K562 (cell line): Measurements from ENCODE around the gene HOXA4. TPM values are rescaled to one million over a fixed set of nuclear protein-coding genes. Genes with fewer than 3 reads are reported as not detected.

Source experiments
- ATAC-seq: fragments of 200-7000 bp; cut with Tn5 transposase; 3 replicates; pipeline ENCODE4 v1.9.1; 2020; ENCODE audit warnings: moderate library complexity
- BruUV-seq: library from RNA; stranded (reverse); fragments of 400-500 nt; replicated peaks from 2 replicates; lab custom pipeline; 2021; lab: Mats Ljungman, UMichigan
- CTCF ChIA-PET: fragments of 300-600 bp; formaldehyde crosslinking; extraction: SDS; loops from one replicate; lab custom pipeline; 2021; ENCODE audit warnings: low intra/inter-chr PET ratio; lab: Yijun Ruan, JAX
- POLR2A ChIA-PET: fragments of 300-600, 350-650 bp; sonication (Branson Sonifier 250); formaldehyde crosslinking; extraction: SDS; loops from one replicate; lab custom pipeline; 2021; ENCODE audit warnings: antibody characterized with exemption, inconsistent platforms; lab: Yijun Ruan, JAX
- DNase-seq, 4 experiments: peaks; one replicate each; pipeline versions ENCODE4 v3.0.0 to v3.0.0-alpha.2; 2011 to 2018; ENCODE audit warnings: low spot score in 3 of 4, mixed read lengths in 3 of 4; ENCODE audit errors: extremely low read depth in 1 of 4
- FAIRE-seq: peaks from 2 replicates; lab custom pipeline; 2011; peaks lifted over from hg19 to GRCh38; lab: Jason Lieb, UNC
- H2AFZ ChIP-seq: 2 replicates; pipeline ENCODE4 v1.6.0; 2011; ENCODE audit warnings: low read depth, low read length, control low read depth, inconsistent platforms
- H3K27ac ChIP-seq: fragments of 200-600 bp; 3 replicates; pipeline ENCODE4 v1.8.0; 2011; ENCODE audit warnings: low read depth, mild to moderate bottlenecking, control low read depth, inconsistent platforms, low read length, moderate library complexity, mixed read lengths; ENCODE audit errors: extremely low read depth
- H3K27me3 ChIP-seq, 2 experiments: fragments of 300-600 bp in 1 of 2; 2 replicates in 1 of 2; 3 replicates in 1 of 2; pipeline versions ENCODE4 v1.6.0 to v1.8.0; 2011; ENCODE audit warnings: inconsistent platforms in 2 of 2, low read length in 2 of 2, mild to moderate bottlenecking in 1 of 2, mixed read lengths in 1 of 2, moderate library complexity in 1 of 2; ENCODE audit not compliant: control insufficient read depth in 2 of 2, insufficient read depth in 2 of 2
- H3K36me3 ChIP-seq: fragments of 300-600 bp; 3 replicates; pipeline ENCODE4 v1.8.0; 2011; ENCODE audit warnings: mild to moderate bottlenecking, low read length, inconsistent platforms; ENCODE audit not compliant: control insufficient read depth, insufficient read depth
- H3K4me1 ChIP-seq, 2 experiments: fragments of 200-600 bp in 1 of 2; replicated peaks in 1 of 2; 2 replicates in 1 of 2; 3 replicates in 1 of 2; pipeline versions ENCODE4 v1.5.1 to v1.8.0; 2011; ENCODE audit warnings: inconsistent platforms in 2 of 2, low read length in 2 of 2, mild to moderate bottlenecking in 1 of 2, mixed read lengths in 1 of 2, moderate library complexity in 1 of 2; ENCODE audit not compliant: control insufficient read depth in 2 of 2, insufficient read depth in 2 of 2
- H3K4me2 ChIP-seq: 2 replicates; pipeline ENCODE4 v1.6.1; 2011; ENCODE audit warnings: low read length, control low read depth, inconsistent platforms, mixed read lengths; ENCODE audit not compliant: insufficient read depth
- H3K4me3 ChIP-seq: fragments of 200-600 bp; sonication (generic), shearing (Covaris generic); 2 replicates; pipeline ENCODE4 v1.5.1; 2016; ENCODE audit warnings: control low read depth, inconsistent platforms
- H3K79me2 ChIP-seq: fragments of 200-600 bp; 3 replicates; pipeline ENCODE4 v1.8.0; 2011; ENCODE audit warnings: low read length, inconsistent platforms; ENCODE audit not compliant: control insufficient read depth, insufficient read depth
- H3K9ac ChIP-seq, 2 experiments: 2 replicates each; pipeline versions ENCODE4 v1.6.0 to v1.6.1; 2011; ENCODE audit warnings: low read depth in 2 of 2, low read length in 2 of 2, control low read depth in 1 of 2, inconsistent platforms in 1 of 2, mild to moderate bottlenecking in 1 of 2, mixed read lengths in 1 of 2; ENCODE audit not compliant: insufficient read depth in 1 of 2
- H3K9me1 ChIP-seq: one replicate; pipeline ENCODE4 v1.6.0; 2011; ENCODE audit warnings: inconsistent platforms, mild to moderate bottlenecking, low read length, moderate library complexity; ENCODE audit not compliant: control insufficient read depth, insufficient read depth
- H3K9me3 ChIP-seq: replicated peaks from 2 replicates; pipeline ENCODE4 v1.5.1; 2011; ENCODE audit warnings: low read depth, low read length, inconsistent platforms; ENCODE audit not compliant: control insufficient read depth, insufficient read depth
- H4K20me1 ChIP-seq: replicated peaks from 2 replicates; pipeline ENCODE4 v1.6.1; 2011; ENCODE audit warnings: low read length, inconsistent platforms, mixed read lengths; ENCODE audit not compliant: control insufficient read depth, insufficient read depth
- CCNT2 ChIP-seq: IDR thresholded peaks from 2 replicates; pipeline ENCODE4 v1.6.1; 2011; ENCODE audit warnings: borderline replicate concordance, low read depth, mild to moderate bottlenecking, moderate library complexity, mixed read lengths, low read length; ENCODE audit not compliant: insufficient read length; ENCODE audit errors: extremely low read depth
- CREB5 ChIP-seq: fragments of 250-450 bp; sonication (Bioruptor Pico); IDR thresholded peaks from 2 replicates; pipeline ENCODE4 v1.5.0; 2020; ENCODE audit warnings: mild to moderate bottlenecking
- ELF4 ChIP-seq: fragments of 450-650 bp; formaldehyde crosslinking; IDR thresholded peaks from 2 replicates; pipeline ENCODE4 v1.4.0; 2022; ENCODE audit warnings: missing genetic modification characterization
- FUS ChIP-seq: fragments of 200-400 bp; formaldehyde crosslinking; optimal IDR thresholded peaks from 2 replicates; pipeline ENCODE3; 2017; ENCODE audit warnings: low read depth, low read length
- HOXB6 ChIP-seq: fragments of 250-450 bp; sonication (Bioruptor Pico); IDR thresholded peaks from 2 replicates; pipeline ENCODE4 v1.5.1; 2022; ENCODE audit warnings: mild to moderate bottlenecking, borderline replicate concordance
- HSF4 ChIP-seq: fragments of 250-450 bp; sonication (Bioruptor Pico); IDR thresholded peaks from 2 replicates; pipeline ENCODE4 v2.1.2; 2022; ENCODE audit warnings: mild to moderate bottlenecking, moderate library complexity, borderline replicate concordance
- NR2F6 ChIP-seq: fragments of 450-650 bp; formaldehyde crosslinking; IDR thresholded peaks from 2 replicates; pipeline ENCODE4 v1.4.0; 2020; ENCODE audit warnings: mild to moderate bottlenecking
- POLR2AphosphoS2 ChIP-seq: IDR thresholded peaks from 2 replicates; pipeline ENCODE4 v1.6.1; 2012; ENCODE audit warnings: low read length, improper control_type of control experiment
- POLR2AphosphoS5 ChIP-seq: IDR thresholded peaks from 2 replicates; pipeline ENCODE4 v1.6.1; 2011; ENCODE audit warnings: mild to moderate bottlenecking, low read depth, low read length, moderate library complexity; ENCODE audit not compliant: control insufficient read depth, insufficient read depth
- SPI1 ChIP-seq: IDR thresholded peaks from 2 replicates; pipeline ENCODE4 v1.6.1; 2011; ENCODE audit warnings: low read depth, low read length, control low read depth, borderline replicate concordance
- ZC3H11A ChIP-seq: IDR thresholded peaks from 2 replicates; pipeline ENCODE4 v1.6.1; 2012; ENCODE audit warnings: low read depth, low read length, improper control_type of control experiment
- ZC3H4 ChIP-seq: sonication (generic); formaldehyde crosslinking; IDR thresholded peaks from 2 replicates; pipeline ENCODE4 v1.9.0; 2021; ENCODE audit warnings: missing genetic modification reagents, borderline replicate concordance
- ZMIZ1 ChIP-seq, 2 experiments: fragments of 150-350 bp in 1 of 2; IDR thresholded peaks; 2 replicates each; pipeline ENCODE4 v1.6.1; 2012 to 2016; ENCODE audit warnings: low read depth in 2 of 2, low read length in 2 of 2, mild to moderate bottlenecking in 1 of 2, moderate library complexity in 1 of 2
- ZNF134 ChIP-seq: fragments of 250-450 bp; sonication (Bioruptor Pico); conservative IDR thresholded peaks from 2 replicates; pipeline ENCODE4 v1.4.0; 2020
- ZNF253 ChIP-seq: fragments of 250-450 bp; sonication (Bioruptor Pico); conservative IDR thresholded peaks from 2 replicates; pipeline ENCODE4 v1.6.1; 2021; ENCODE audit warnings: mild to moderate bottlenecking
- WGBS: fragments of 100-300 bp; shearing (Covaris generic); methylation state at CpG from one replicate; pipeline ENCODE4 v1.1.6; 2016; ENCODE audit warnings: low coverage, mixed read lengths; ENCODE audit not compliant: insufficient coverage; ENCODE audit errors: missing lambda C conversion rate; 5-methylcytosine and 5-hydroxymethylcytosine counted together
- in situ Hi-C: fragments of 300-500 bp; cut with MboI; formaldehyde crosslinking; loops from 4 replicates; pipeline ENCODE4 v1.15.0; 2018; ENCODE audit warnings: inconsistent platforms, mixed read lengths
- intact Hi-C: fragments of 100-400 bp; cut with micrococcal nuclease; formaldehyde crosslinking; loops from 2 replicates; pipeline ENCODE4 v1.14.2; 2022
- polyA plus RNA-seq, 8 experiments: library from polyadenylated mRNA; depleted of rRNA in 4 of 8; stranded (reverse) in 5 of 8; unstranded in 3 of 8; fragments of >200 nt; fragmentation: Nextera tagmentation in 2 of 8; fragmentation: Illumina TruSeq in 1 of 8; extraction: Ambion mirVana in 2 of 8; extraction: Trizol in 1 of 8; gene quantifications; 2 replicates each; pipeline versions ENCODE4 v1.2.1 to v1.2.3, GENCODE V29; 2011 to 2014; ENCODE audit warnings: inconsistent platforms in 1 of 8, missing spikeins in 1 of 8
- total RNA-seq, 7 experiments: library from RNA; depleted of rRNA in 6 of 7; stranded (reverse); fragments of >200 nt in 6 of 7; fragmentation: Illumina TruSeq in 2 of 7; extraction: Trizol in 2 of 7; gene quantifications; 2 replicates each; pipeline versions ENCODE4 v1.2.1 to v1.2.3, GENCODE V29; 2011 to 2021; ENCODE audit warnings: low replicate concordance in 1 of 7

The HOXA4 gene
- total and polyA plus RNA-seq, 9 of the 15 experiments (the other 6 are each of a cell fraction or from before 2014, with no cell fraction given): not detected

GRCh38 chr7:27139334-27140125, 9.0 kb upstream of the HOXA4 start:
- Histone ChIP-seq H3K4me1 (peaks cover 7 to 8% of the 10 kb centered on the region in 2 experiments; a peak in 2 of 5 replicates), H2AFZ (no peak overlapping the region), H3K27me3 (peaks cover 26 to 64% of the 10 kb centered on the region in 2 experiments), H4K20me1 (no peaks in the 10 kb centered on the region), H3K9ac (no peak overlapping the region), H3K9me1 (no peaks in the 10 kb centered on the region), H3K4me3 (no peak overlapping the region), H3K36me3 (no peaks in the 10 kb centered on the region), H3K9me3 (no peaks in the 10 kb centered on the region), H3K4me2 (no peak overlapping the region), H3K27ac (no peak overlapping the region), H3K79me2 (no peaks in the 10 kb centered on the region)
- DNase-seq (no peak), ATAC-seq (no peak), FAIRE-seq (no peak)
- in situ Hi-C loops: loop anchor here (10.0 kb wide), 1 partner anchor 285 kb away; no protein-coding TSS in a partner anchor
- WGBS: 22% methylated on average over 25 of the region's 53 CpGs
- TF ChIP-seq POLR2AphosphoS2 (no peak), HSF4 (no peak), CREB5 (CRISPR knock-in tag) (no peak), POLR2AphosphoS5 (no peak), HOXB6 (no peak), ZC3H4 (CRISPR knock-in tag) (no peak), ZMIZ1 (IDR thresholded peaks at IDR 0.05; ENCODE audit: low read depth in 2 of 2, low read length in 2 of 2) (no peak), ZC3H11A (no peak), ELF4 (no peak), SPI1 (no peak), ZNF253 (CRISPR knock-in tag) (no peak), FUS (no peak), CCNT2 (no peak), ZNF134 (CRISPR knock-in tag) (no peak), NR2F6 (no peak)
- no TSS peak for BruUV-seq
- CTCF ChIA-PET: no interaction called here
- POLR2A ChIA-PET: interaction anchor here (0.6 to 0.8 kb wide), 2 partner anchors 11 to 1988 kb away, joined by 3 to 5 read pairs; no protein-coding TSS in a partner anchor
- intact Hi-C loops: no loop called here
